A673 (cell line): ENCODE results near the gene NPR2. TPM values are rescaled to one million over a fixed set of nuclear protein-coding genes. Genes with fewer than 3 reads are reported as not detected.

Experiments
- BruUV-seq: library from RNA; stranded (reverse); fragments of 400-500 nt; replicated peaks from 2 replicates; lab custom pipeline; 2021; lab: Mats Ljungman, UMichigan
- CTCF ChIA-PET: fragments of 300-600 bp; sonication (Branson Sonifier 250); formaldehyde crosslinking; loops from one replicate; lab custom pipeline; 2022; ENCODE audit warnings: antibody characterized with exemption; lab: Charles Lee
- POLR2A ChIA-PET: fragments of 300-600 bp; sonication (Branson Sonifier 250); formaldehyde crosslinking; loops from one replicate; lab custom pipeline; 2022; ENCODE audit warnings: antibody characterized with exemption; ENCODE audit not compliant: low non-redundant PET; lab: Charles Lee
- DNase-seq: peaks from one replicate; pipeline ENCODE4 v3.0.0-alpha.2; 2015; ENCODE audit warnings: low spot score
- H3K27ac ChIP-seq: fragments of 200-600 bp; sonication (generic); 2 replicates; pipeline ENCODE4 v1.5.1; 2016; ENCODE audit warnings: mixed run types, low read depth, mild to moderate bottlenecking, mixed read lengths, antibody characterized with exemption, low read length; ENCODE audit not compliant: poor library complexity, severe bottlenecking
- H3K27me3 ChIP-seq: fragments of 200-600 bp; sonication (generic); replicated peaks from 2 replicates; pipeline ENCODE4 v1.6.1; 2017; ENCODE audit warnings: mixed run types, low read depth, mild to moderate bottlenecking, mixed read lengths, antibody characterized with exemption, low read length; ENCODE audit not compliant: insufficient read depth, poor library complexity
- H3K36me3 ChIP-seq: fragments of 200-600 bp; sonication (generic); 2 replicates; pipeline ENCODE4 v1.6.1; 2016; ENCODE audit warnings: mixed run types, mild to moderate bottlenecking, mixed read lengths, antibody characterized with exemption, low read length; ENCODE audit not compliant: insufficient read depth, poor library complexity, severe bottlenecking
- H3K4me1 ChIP-seq: fragments of 200-600 bp; sonication (generic); 2 replicates; pipeline ENCODE4 v1.6.1; 2017; ENCODE audit warnings: mixed run types, mild to moderate bottlenecking, mixed read lengths, antibody characterized with exemption, low read length; ENCODE audit not compliant: insufficient read depth, poor library complexity, severe bottlenecking
- H3K4me3 ChIP-seq: fragments of 200-600 bp; sonication (generic); 2 replicates; pipeline ENCODE4 v1.5.1; 2016; ENCODE audit warnings: low read depth, mixed run types, mild to moderate bottlenecking, mixed read lengths, low read length; ENCODE audit not compliant: poor library complexity, severe bottlenecking
- H3K9me3 ChIP-seq: fragments of 200-600 bp; sonication (generic); 2 replicates; pipeline ENCODE4 v1.6.1; 2016; ENCODE audit warnings: mixed run types, low read depth, mild to moderate bottlenecking, mixed read lengths, antibody characterized with exemption, low read length; ENCODE audit not compliant: poor library complexity, severe bottlenecking
- EZH2 ChIP-seq: fragments of 200-600 bp; sonication (generic); IDR thresholded peaks from 2 replicates; pipeline ENCODE4 v1.6.1; 2017; ENCODE audit warnings: borderline replicate concordance, low read depth, mild to moderate bottlenecking, mixed read lengths, antibody characterized with exemption, low read length; ENCODE audit not compliant: poor library complexity, severe bottlenecking
- intact Hi-C: fragments of 100-400 bp; cut with micrococcal nuclease; formaldehyde crosslinking; loops from one replicate; pipeline ENCODE4 v1.10.0; 2022; ENCODE audit not compliant: unreplicated experiment
- total RNA-seq: library from RNA; stranded (reverse); gene quantifications from 2 replicates; pipeline ENCODE4 v1.2.3, GENCODE V29; 2021
- TF ChIP-seq, protein P1 (sequence below): fragments of 300-800, 200-600 bp; sonication (generic); conservative IDR thresholded peaks from 2 replicates; pipeline ENCODE4 v1.5.1; 2017; ENCODE audit warnings: low read depth, mild to moderate bottlenecking, antibody characterized with exemption, low read length, moderate library complexity, mixed read lengths

The NPR2 gene
- total RNA-seq, 1 experiment from 2014 or later = 9.1 TPM

DNA sequence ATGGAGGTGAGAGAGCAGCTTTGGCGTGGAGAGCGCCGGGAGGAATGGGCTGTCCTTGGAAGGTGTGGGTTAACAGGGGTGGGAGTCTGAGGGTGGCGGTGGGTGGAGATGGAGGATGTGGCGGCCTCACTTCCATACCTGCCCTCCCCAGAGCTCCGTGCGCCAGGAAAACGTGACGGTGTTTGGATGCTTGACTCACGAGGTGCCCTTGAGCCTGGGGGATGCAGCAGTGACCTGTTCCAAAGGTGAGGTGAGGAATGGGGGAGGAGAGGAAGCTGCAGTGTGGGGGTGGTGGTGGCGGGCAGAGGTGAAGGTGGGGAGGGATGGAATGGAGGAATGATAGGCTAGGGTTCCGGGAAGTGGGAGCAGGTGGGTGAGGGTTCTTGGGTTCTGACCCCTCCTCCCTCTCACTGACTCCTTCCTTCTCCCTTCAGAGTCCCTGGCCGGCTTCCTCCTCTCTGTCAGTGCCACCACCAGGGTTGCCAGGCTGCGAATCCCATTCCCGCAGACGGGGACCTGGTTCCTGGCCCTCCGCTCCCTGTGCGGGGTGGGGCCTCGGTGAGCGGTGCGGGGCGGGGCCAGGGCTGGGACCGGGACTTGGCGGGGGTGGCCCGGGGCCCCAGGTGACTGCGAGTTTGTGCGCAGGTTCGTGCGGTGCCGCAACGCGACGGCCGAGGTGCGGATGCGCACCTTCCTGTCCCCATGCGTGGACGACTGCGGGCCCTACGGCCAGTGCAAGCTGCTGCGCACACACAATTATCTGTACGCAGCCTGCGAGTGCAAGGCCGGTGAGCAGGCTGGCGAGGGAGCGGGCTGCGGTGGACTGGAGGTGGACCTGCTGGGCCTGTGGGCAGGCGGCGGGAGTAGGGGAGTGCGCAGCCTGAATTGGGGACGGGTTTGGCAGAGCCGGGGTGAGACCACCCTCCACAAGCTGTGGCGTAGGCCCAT is 54.7 kb downstream of the NPR2 start:
- TF ChIP-seq, protein P1, sequence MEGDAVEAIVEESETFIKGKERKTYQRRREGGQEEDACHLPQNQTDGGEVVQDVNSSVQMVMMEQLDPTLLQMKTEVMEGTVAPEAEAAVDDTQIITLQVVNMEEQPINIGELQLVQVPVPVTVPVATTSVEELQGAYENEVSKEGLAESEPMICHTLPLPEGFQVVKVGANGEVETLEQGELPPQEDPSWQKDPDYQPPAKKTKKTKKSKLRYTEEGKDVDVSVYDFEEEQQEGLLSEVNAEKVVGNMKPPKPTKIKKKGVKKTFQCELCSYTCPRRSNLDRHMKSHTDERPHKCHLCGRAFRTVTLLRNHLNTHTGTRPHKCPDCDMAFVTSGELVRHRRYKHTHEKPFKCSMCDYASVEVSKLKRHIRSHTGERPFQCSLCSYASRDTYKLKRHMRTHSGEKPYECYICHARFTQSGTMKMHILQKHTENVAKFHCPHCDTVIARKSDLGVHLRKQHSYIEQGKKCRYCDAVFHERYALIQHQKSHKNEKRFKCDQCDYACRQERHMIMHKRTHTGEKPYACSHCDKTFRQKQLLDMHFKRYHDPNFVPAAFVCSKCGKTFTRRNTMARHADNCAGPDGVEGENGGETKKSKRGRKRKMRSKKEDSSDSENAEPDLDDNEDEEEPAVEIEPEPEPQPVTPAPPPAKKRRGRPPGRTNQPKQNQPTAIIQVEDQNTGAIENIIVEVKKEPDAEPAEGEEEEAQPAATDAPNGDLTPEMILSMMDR = no peak
- no peak for TF ChIP-seq EZH2
- no peak for DNase-seq
- Histone ChIP-seq H3K4me3 (no peak overlapping the region), H3K27me3 (no peaks in the 10 kb centered on the region), H3K36me3 (no peaks in the 10 kb centered on the region), H3K27ac (no peak overlapping the region), H3K4me1 (no peaks in the 10 kb centered on the region), H3K9me3 (no peaks in the 10 kb centered on the region)
- intact Hi-C loops = no loop called here
- BruUV-seq = no TSS peak
- ChIA-PET CTCF (no interaction called here), POLR2A (no interaction called here)

DNA sequence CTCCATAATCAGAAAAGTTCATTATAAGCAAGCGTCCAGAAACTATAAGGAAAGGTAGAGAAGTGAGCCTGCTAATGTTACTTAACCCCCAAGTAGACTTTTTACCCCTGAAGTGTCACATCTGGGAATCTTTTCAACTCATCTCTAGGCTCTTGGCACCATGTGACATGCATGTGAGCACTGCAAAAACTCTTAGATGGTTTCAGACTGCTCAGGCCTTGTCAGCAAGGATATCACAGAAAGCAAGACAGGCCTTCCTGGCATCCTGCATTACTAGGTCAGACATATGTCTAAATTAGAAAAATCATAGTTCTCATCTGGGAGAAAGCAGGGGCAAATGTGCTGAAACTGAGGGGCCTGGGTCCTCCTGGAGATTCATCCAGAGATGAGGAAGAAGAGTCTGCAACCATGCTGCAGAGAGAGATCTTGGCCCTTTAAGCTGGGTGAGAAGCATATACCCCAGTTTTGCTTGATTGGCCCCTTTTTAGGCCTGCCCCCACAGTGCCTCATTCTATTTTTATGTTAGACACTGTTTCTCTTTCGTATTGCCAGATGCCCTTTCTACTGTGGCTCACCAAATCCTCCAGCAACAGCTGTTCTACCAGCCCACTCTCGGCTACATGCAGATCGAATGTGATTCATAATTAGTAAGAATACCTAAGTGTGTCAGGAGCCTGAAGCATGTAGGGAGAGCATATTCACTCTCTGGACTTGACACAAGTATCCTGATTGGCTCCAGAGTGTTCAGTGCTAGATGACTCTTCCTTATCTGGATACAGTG is 56.6 kb downstream of the NPR2 start:
- no peaks in the 10 kb centered on the region for H3K4me1 ChIP-seq
- no peak for DNase-seq
- H3K27me3 ChIP-seq = no peaks in the 10 kb centered on the region
- no peak overlapping the region for H3K27ac ChIP-seq
- intact Hi-C loops = no loop called here
- no peaks in the 10 kb centered on the region for H3K9me3 ChIP-seq
- TF ChIP-seq, protein P1 = no peak
- no peak for TF ChIP-seq EZH2
- ChIA-PET CTCF (interaction anchor here (0.7 to 1.0 kb wide), 2 partner anchors 55 to 71 kb away, joined by 3 to 5 read pairs; no protein-coding TSS in a partner anchor), POLR2A (no interaction called here)
- no peaks in the 10 kb centered on the region for H3K36me3 ChIP-seq
- BruUV-seq = no TSS peak
- H3K4me3 ChIP-seq = no peak overlapping the region

DNA sequence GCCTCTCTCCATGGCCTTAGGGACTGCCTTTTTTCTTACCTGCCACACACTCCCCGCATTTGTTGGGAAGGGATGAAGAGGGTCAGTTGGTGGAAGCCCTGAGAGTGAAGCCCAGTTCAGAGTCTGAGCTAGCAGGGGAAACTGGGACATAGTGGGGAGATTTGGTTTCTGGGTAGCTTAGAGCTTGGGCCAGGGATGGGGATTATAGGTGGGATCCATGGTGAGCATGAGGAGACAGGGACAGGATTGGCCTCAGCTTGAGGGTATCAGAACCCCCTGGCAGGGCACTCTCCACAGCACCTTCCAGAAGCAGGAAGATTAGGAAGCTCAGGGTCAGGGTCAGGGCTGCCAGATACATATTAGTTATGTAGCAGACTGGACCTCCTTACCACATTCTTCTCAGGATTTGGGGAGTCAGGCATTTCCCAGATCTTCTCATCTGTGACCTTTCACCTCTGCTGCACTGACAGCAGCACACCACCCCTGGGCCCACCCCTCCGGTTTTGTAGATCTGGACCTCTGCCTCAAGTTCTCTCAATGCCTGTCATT is 61.0 kb downstream of the NPR2 start:
- POLR2A ChIA-PET = no interaction called here
- TF ChIP-seq, protein P1 = no peak
- TF ChIP-seq EZH2 = no peak

More for the DNA sequence above, 61.0 kb downstream of the NPR2 start:
- H3K27ac ChIP-seq = no peak overlapping the region
- no peaks in the 10 kb centered on the region for H3K4me1 ChIP-seq
- H3K4me3 ChIP-seq = no peak overlapping the region
- DNase-seq = no peak
- BruUV-seq = no TSS peak
- H3K9me3 ChIP-seq = no peaks in the 10 kb centered on the region
- CTCF ChIA-PET = no interaction called here
- intact Hi-C loops = no loop called here
- no peaks in the 10 kb centered on the region for H3K36me3 ChIP-seq
- no peaks in the 10 kb centered on the region for H3K27me3 ChIP-seq
